ENCODE results near the gene KRT72. TPM values are rescaled to one million over a fixed set of nuclear protein-coding genes. Genes with fewer than 3 reads are reported as not detected.

The KRT72 gene
- polyA plus RNA-seq, 1 donor (not counting 4 experiments of a cell fraction or from before 2014, with no cell fraction given) = not detected

GRCh38 chr12:52541709-52542108 is 59.6 kb downstream of the KRT72 start:
- Histone ChIP-seq H3K27me3 (ENCODE audit: control insufficient read depth, extremely low read depth, insufficient read depth, low read length) (no peaks in the 10 kb centered on the region), H3K9ac (ENCODE audit: control insufficient read depth, extremely low read depth, insufficient read depth, low read length) (no peak overlapping the region), H3K4me1 (ENCODE audit: control insufficient read depth, extremely low read depth, insufficient read depth, low read length) (peaks cover 28% of the 10 kb centered on the region), H4K20me1 (ENCODE audit: control insufficient read depth, extremely low read depth, insufficient read depth, low read length) (no peaks in the 10 kb centered on the region), H3K36me3 (ENCODE audit: control insufficient read depth in 2 of 2, extremely low read depth in 1 of 2, insufficient read depth in 2 of 2, low read length in 2 of 2) (no peaks in the 10 kb centered on the region), H3K9me3 (ENCODE audit: control insufficient read depth, low read depth, low read length) (no peaks in the 10 kb centered on the region), H3K4me2 (ENCODE audit: control insufficient read depth, extremely low read depth, insufficient read depth, low read depth, low read length) (no peak overlapping the region), H2AFZ (ENCODE audit: control insufficient read depth, low read length) (no peak overlapping the region), H3K4me3 (ENCODE audit: control insufficient read depth in 2 of 3, extremely low read depth in 1 of 3, insufficient read depth in 2 of 3, low read depth in 1 of 3, low read length in 3 of 3) (no peak overlapping the region), H3K27ac (ENCODE audit: control insufficient read depth, insufficient read depth, low read length) (no peak overlapping the region), H3K9me1 (ENCODE audit: control insufficient read depth, extremely low read depth, insufficient read depth, low read length) (no peaks in the 10 kb centered on the region), H3K79me2 (ENCODE audit: control insufficient read depth, insufficient read depth, low read length) (no peaks in the 10 kb centered on the region)
- DNase-seq (ENCODE audit: low read depth, low spot score) (no peak), FAIRE-seq (peak; percentile 48)
- dilution Hi-C loops (cut with MboI; ENCODE audit: extremely low pct_ligation_motif_present, low sequenced_read_pairs) = no loop called here
- no peak for TF ChIP-seq EZH2 (IDR thresholded peaks at IDR 0.05; ENCODE audit: low read length)
- TF ChIP-seq, protein P1, sequence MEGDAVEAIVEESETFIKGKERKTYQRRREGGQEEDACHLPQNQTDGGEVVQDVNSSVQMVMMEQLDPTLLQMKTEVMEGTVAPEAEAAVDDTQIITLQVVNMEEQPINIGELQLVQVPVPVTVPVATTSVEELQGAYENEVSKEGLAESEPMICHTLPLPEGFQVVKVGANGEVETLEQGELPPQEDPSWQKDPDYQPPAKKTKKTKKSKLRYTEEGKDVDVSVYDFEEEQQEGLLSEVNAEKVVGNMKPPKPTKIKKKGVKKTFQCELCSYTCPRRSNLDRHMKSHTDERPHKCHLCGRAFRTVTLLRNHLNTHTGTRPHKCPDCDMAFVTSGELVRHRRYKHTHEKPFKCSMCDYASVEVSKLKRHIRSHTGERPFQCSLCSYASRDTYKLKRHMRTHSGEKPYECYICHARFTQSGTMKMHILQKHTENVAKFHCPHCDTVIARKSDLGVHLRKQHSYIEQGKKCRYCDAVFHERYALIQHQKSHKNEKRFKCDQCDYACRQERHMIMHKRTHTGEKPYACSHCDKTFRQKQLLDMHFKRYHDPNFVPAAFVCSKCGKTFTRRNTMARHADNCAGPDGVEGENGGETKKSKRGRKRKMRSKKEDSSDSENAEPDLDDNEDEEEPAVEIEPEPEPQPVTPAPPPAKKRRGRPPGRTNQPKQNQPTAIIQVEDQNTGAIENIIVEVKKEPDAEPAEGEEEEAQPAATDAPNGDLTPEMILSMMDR (optimal IDR thresholded peaks at IDR 0.05 in 1 of 3, IDR thresholded peaks at IDR 0.05 in 1 of 3, conservative IDR thresholded peaks at IDR 0.05 in 1 of 3; ENCODE audit: extremely low read depth in 1 of 3, insufficient read depth in 2 of 3, low read length in 3 of 3) = no peak

DNA sequence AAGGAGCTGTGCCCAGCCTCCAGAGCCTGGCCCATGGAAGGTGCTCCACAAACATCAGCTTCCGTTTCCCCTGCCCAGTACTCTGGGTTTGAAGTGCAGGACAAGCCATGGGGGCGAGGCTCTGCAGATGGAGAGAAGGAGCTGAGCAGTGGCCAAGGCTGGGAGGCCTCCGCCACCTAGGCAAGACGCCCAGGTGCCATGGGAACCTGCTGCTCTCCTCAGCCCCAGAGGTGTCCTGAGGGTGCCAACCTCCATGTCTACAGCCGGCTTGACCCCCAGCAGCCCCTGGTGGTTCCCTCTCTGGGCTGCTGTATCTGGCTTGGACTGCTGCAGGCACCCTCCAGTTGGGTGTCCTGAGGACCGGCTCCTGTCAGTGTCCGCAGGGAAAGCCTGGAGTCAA is 60.7 kb downstream of the KRT72 start:
- Histone ChIP-seq H2AFZ (ENCODE audit: control insufficient read depth, low read length) (no peak overlapping the region), H3K79me2 (ENCODE audit: control insufficient read depth, insufficient read depth, low read length) (no peaks in the 10 kb centered on the region), H4K20me1 (ENCODE audit: control insufficient read depth, extremely low read depth, insufficient read depth, low read length) (no peaks in the 10 kb centered on the region), H3K4me1 (ENCODE audit: control insufficient read depth, extremely low read depth, insufficient read depth, low read length) (peaks cover 28% of the 10 kb centered on the region), H3K4me2 (ENCODE audit: control insufficient read depth, extremely low read depth, insufficient read depth, low read depth, low read length) (no peak overlapping the region), H3K4me3 (ENCODE audit: control insufficient read depth in 2 of 3, extremely low read depth in 1 of 3, insufficient read depth in 2 of 3, low read depth in 1 of 3, low read length in 3 of 3) (no peak overlapping the region), H3K9ac (ENCODE audit: control insufficient read depth, extremely low read depth, insufficient read depth, low read length) (no peak overlapping the region), H3K36me3 (ENCODE audit: control insufficient read depth in 2 of 2, extremely low read depth in 1 of 2, insufficient read depth in 2 of 2, low read length in 2 of 2) (no peaks in the 10 kb centered on the region), H3K27ac (ENCODE audit: control insufficient read depth, insufficient read depth, low read length) (no peak overlapping the region), H3K9me3 (ENCODE audit: control insufficient read depth, low read depth, low read length) (no peaks in the 10 kb centered on the region), H3K27me3 (ENCODE audit: control insufficient read depth, extremely low read depth, insufficient read depth, low read length) (no peaks in the 10 kb centered on the region), H3K9me1 (ENCODE audit: control insufficient read depth, extremely low read depth, insufficient read depth, low read length) (no peaks in the 10 kb centered on the region)
- DNase-seq (ENCODE audit: low read depth, low spot score) (no peak), FAIRE-seq (no peak)
- dilution Hi-C loops (cut with MboI; ENCODE audit: extremely low pct_ligation_motif_present, low sequenced_read_pairs) = no loop called here
- TF ChIP-seq, protein P1 (optimal IDR thresholded peaks at IDR 0.05 in 1 of 3, IDR thresholded peaks at IDR 0.05 in 1 of 3, conservative IDR thresholded peaks at IDR 0.05 in 1 of 3; ENCODE audit: extremely low read depth in 1 of 3, insufficient read depth in 2 of 3, low read length in 3 of 3) = no peak
- TF ChIP-seq EZH2 (IDR thresholded peaks at IDR 0.05; ENCODE audit: low read length) = no peak

Data from keratinocyte (primary cell).